GM04503 (cell line): ENCODE data around the gene CACNA1S.

Source experiments
- DNase-seq: peaks from one replicate; pipeline ENCODE4 v3.0.0-alpha.2; 2012; ENCODE audit warnings: low read depth

The CACNA1S gene

GRCh38 chr1:201026836-201027235 lies 85.4 kb downstream of the CACNA1S start:
- DNase-seq, result no peak

- DNase-seq, result no peak
Measured at GRCh38 chr1:201026234-201026633, 86.0 kb downstream of the CACNA1S start.

GRCh38 chr1:201025571-201026002 lies 86.6 kb downstream of the CACNA1S start:
- DNase-seq, result no peak

GRCh38 chr1:201024625-201024998 lies 87.6 kb downstream of the CACNA1S start:
- no peak for DNase-seq

- DNase-seq, result no peak
Measured at GRCh38 chr1:201023920-201024624, 88.2 kb downstream of the CACNA1S start.

GRCh38 chr1:201023517-201023902 lies 88.7 kb downstream of the CACNA1S start, which contains the start of gene KIF21B:
KIF21B (minus strand) TSS chr1:201023714; CDS start chr1:201023383, 331 bp downstream.
- no peak for DNase-seq

GRCh38 chr1:201022820-201023516 lies 89.3 kb downstream of the CACNA1S start:
- no peak for DNase-seq

- DNase-seq, result no peak
Measured at GRCh38 chr1:201022493-201022819, 89.8 kb downstream of the CACNA1S start.

GRCh38 chr1:201021630-201022492 lies 90.4 kb downstream of the CACNA1S start:
- no peak for DNase-seq

GRCh38 chr1:201020721-201021629 lies 91.3 kb downstream of the CACNA1S start:
- DNase-seq, result no peak

GRCh38 chr1:201020040-201020591 lies 92.1 kb downstream of the CACNA1S start:
- no peak for DNase-seq

- no peak for DNase-seq
Measured at GRCh38 chr1:201019321-201019977, 92.8 kb downstream of the CACNA1S start.

- DNase-seq, result no peak
Measured at GRCh38 chr1:201017828-201018163, 94.4 kb downstream of the CACNA1S start.

- DNase-seq, result no peak
Measured at GRCh38 chr1:201016943-201017827, 95.0 kb downstream of the CACNA1S start.

GRCh38 chr1:201016211-201016651 lies 96.0 kb downstream of the CACNA1S start:
- no peak for DNase-seq

GRCh38 chr1:201015551-201016091 lies 96.6 kb downstream of the CACNA1S start:
- DNase-seq, result no peak

GRCh38 chr1:201014816-201015200 lies 97.4 kb downstream of the CACNA1S start:
- no peak for DNase-seq

- no peak for DNase-seq
Measured at GRCh38 chr1:201013991-201014815, 98.0 kb downstream of the CACNA1S start.

- DNase-seq, result no peak
Measured at GRCh38 chr1:201013031-201013485, 99.2 kb downstream of the CACNA1S start.
